GM12891 (cell line): ENCODE measurements around the gene NPIPA1.
"Not testable (repeated sequence)": the region's sequence is repeated elsewhere in the genome, so short reads cannot be mapped to it uniquely, and the experiment has no call there.

Experiments
- POLR2A ChIP-seq: IDR thresholded peaks from 2 replicates; pipeline ENCODE4 v1.6.1; 2011; ENCODE audit warnings: low read depth, low read length, control low read depth
- TAF1 ChIP-seq: IDR thresholded peaks from 2 replicates; pipeline ENCODE4 v1.6.1; 2011; ENCODE audit warnings: low read depth, low read length, control low read depth

DNA sequence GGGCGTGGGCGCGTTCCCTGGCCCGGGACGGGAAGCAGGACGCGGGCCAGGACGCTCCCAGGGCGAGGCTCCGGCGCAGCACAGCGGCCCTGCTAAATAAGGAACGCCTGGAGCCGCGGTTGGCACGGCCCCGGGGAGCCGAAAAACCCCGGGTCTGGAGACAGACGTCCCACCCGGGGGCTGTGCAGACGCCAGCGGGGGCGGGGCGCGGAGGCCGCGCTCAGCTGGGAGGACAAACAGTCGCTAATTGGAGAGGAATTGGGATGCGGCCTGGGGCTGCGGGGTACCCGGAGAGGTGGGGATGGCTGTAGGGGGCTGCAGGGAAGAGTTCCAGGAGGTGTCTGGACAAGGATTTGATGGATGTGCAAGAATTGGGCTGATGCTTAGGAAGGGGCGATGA is 25.3 kb upstream of the NPIPA1 start:
- not testable (repeated sequence) for TF ChIP-seq TAF1, POLR2A
